ENCODE results near the gene GRAMD1B.

- TF ChIP-seq, protein P1, sequence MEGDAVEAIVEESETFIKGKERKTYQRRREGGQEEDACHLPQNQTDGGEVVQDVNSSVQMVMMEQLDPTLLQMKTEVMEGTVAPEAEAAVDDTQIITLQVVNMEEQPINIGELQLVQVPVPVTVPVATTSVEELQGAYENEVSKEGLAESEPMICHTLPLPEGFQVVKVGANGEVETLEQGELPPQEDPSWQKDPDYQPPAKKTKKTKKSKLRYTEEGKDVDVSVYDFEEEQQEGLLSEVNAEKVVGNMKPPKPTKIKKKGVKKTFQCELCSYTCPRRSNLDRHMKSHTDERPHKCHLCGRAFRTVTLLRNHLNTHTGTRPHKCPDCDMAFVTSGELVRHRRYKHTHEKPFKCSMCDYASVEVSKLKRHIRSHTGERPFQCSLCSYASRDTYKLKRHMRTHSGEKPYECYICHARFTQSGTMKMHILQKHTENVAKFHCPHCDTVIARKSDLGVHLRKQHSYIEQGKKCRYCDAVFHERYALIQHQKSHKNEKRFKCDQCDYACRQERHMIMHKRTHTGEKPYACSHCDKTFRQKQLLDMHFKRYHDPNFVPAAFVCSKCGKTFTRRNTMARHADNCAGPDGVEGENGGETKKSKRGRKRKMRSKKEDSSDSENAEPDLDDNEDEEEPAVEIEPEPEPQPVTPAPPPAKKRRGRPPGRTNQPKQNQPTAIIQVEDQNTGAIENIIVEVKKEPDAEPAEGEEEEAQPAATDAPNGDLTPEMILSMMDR (IDR thresholded peaks at IDR 0.05; ENCODE audit: poor library complexity), result no peak
- no peak for TF ChIP-seq EZH2 (IDR thresholded peaks at IDR 0.05; ENCODE audit: borderline replicate concordance)
Measured at GRCh38 chr11:123451183-123451781, 21.2 kb downstream of the GRAMD1B start.
